DND-41 (cell line): ENCODE results near the gene MEIS1.

Experiments used
- ATAC-seq: fragments of 200-7000 bp; cut with Tn5 transposase; 3 replicates; pipeline ENCODE4 v1.9.1; 2021; ENCODE audit warnings: low read depth; ENCODE audit not compliant: insufficient read depth
- DNase-seq: peaks from one replicate; pipeline ENCODE4 v3.0.0-alpha.2; 2020
- H2AFZ ChIP-seq: 2 replicates; pipeline ENCODE4 v1.6.0; 2012; ENCODE audit warnings: low read depth, low read length
- H3K27ac ChIP-seq: 2 replicates; pipeline ENCODE4 v1.5.1; 2012; ENCODE audit warnings: low read length, inconsistent platforms
- H3K27me3 ChIP-seq: fragments of 200-600 bp; sonication (generic); 2 replicates; pipeline ENCODE4 v1.6.0; 2012; ENCODE audit warnings: low read length, mild to moderate bottlenecking, inconsistent platforms; ENCODE audit not compliant: insufficient read depth, poor library complexity
- H3K36me3 ChIP-seq: 2 replicates; pipeline ENCODE4 v1.5.1; 2012; ENCODE audit warnings: low read length, inconsistent platforms; ENCODE audit not compliant: insufficient read depth
- H3K4me1 ChIP-seq: 2 replicates; pipeline ENCODE4 v1.5.1; 2012; ENCODE audit warnings: mild to moderate bottlenecking, low read length; ENCODE audit not compliant: insufficient read depth
- H3K4me2 ChIP-seq: 2 replicates; pipeline ENCODE4 v1.6.0; 2012; ENCODE audit warnings: mild to moderate bottlenecking, moderate library complexity, low read length, inconsistent platforms; ENCODE audit not compliant: insufficient read depth
- H3K4me3 ChIP-seq, 2 experiments: fragments of 200-600 bp in 1 of 2; shearing (Covaris generic) in 1 of 2; 2 replicates each; pipeline ENCODE4 v1.5.1; 2012 to 2016; ENCODE audit warnings: inconsistent platforms in 2 of 2, low read length in 2 of 2, mild to moderate bottlenecking in 2 of 2, low read depth in 1 of 2, moderate library complexity in 1 of 2
- H3K79me2 ChIP-seq: 2 replicates; pipeline ENCODE4 v1.6.0; 2012; ENCODE audit warnings: low read length, inconsistent platforms; ENCODE audit not compliant: insufficient read depth
- H3K9ac ChIP-seq: 2 replicates; pipeline ENCODE4 v1.6.0; 2012; ENCODE audit warnings: low read depth, mild to moderate bottlenecking, inconsistent platforms, low read length, moderate library complexity
- H3K9me3 ChIP-seq: 2 replicates; pipeline ENCODE4 v1.5.1; 2012; ENCODE audit warnings: low read length, moderate library complexity, mild to moderate bottlenecking, inconsistent platforms; ENCODE audit not compliant: insufficient read depth, severe bottlenecking
- H4K20me1 ChIP-seq: 2 replicates; pipeline ENCODE4 v1.6.0; 2012; ENCODE audit warnings: low read length; ENCODE audit not compliant: insufficient read depth
- CTCF ChIP-seq: IDR thresholded peaks from 2 replicates; pipeline ENCODE4 v1.5.1; 2012; ENCODE audit warnings: borderline replicate concordance, low read length, moderate library complexity, mild to moderate bottlenecking; ENCODE audit not compliant: poor library complexity, severe bottlenecking; ENCODE audit errors: extremely low read depth
- EZH2 ChIP-seq: IDR thresholded peaks from 3 replicates; pipeline ENCODE4 v1.6.1; 2012; ENCODE audit warnings: borderline replicate concordance, low read depth, mild to moderate bottlenecking, moderate library complexity, low read length, inconsistent platforms; ENCODE audit not compliant: severe bottlenecking

Gene MEIS1

GRCh38 chr2:66439812-66440542 lies 5.1 kb downstream of the MEIS1 start:
- Histone ChIP-seq H3K27me3 (peaks cover 8% of the 10 kb centered on the region), H3K36me3 (no peaks in the 10 kb centered on the region), H3K4me1 (no peaks in the 10 kb centered on the region), H2AFZ (no peak overlapping the region), H3K4me2 (no peak overlapping the region), H3K9me3 (no peaks in the 10 kb centered on the region), H3K79me2 (no peaks in the 10 kb centered on the region), H3K27ac (no peak overlapping the region), H3K9ac (no peak overlapping the region), H3K4me3 (no peak overlapping the region), H4K20me1 (no peaks in the 10 kb centered on the region)
- no peak for TF ChIP-seq EZH2
- no peak for TF ChIP-seq CTCF
- no peak for ATAC-seq
- no peak for DNase-seq

- Histone ChIP-seq H4K20me1 (no peaks in the 10 kb centered on the region), H3K4me3 (no peak overlapping the region), H3K27me3 (peaks cover 8% of the 10 kb centered on the region), H3K4me2 (no peak overlapping the region), H2AFZ (no peak overlapping the region), H3K9ac (no peak overlapping the region), H3K9me3 (no peaks in the 10 kb centered on the region), H3K79me2 (no peaks in the 10 kb centered on the region), H3K4me1 (no peaks in the 10 kb centered on the region), H3K36me3 (no peaks in the 10 kb centered on the region), H3K27ac (no peak overlapping the region)
- no peak for TF ChIP-seq EZH2
- TF ChIP-seq CTCF: no peak
- DNase-seq: no peak
- no peak for ATAC-seq
Measured at GRCh38 chr2:66440708-66441497, 6.0 kb downstream of the MEIS1 start.

- TF ChIP-seq CTCF: no peak
- no peak for TF ChIP-seq EZH2
- Histone ChIP-seq H3K9ac (no peak overlapping the region), H3K79me2 (no peaks in the 10 kb centered on the region), H3K27me3 (peaks cover 8% of the 10 kb centered on the region), H3K27ac (no peak overlapping the region), H3K4me1 (no peaks in the 10 kb centered on the region), H3K36me3 (no peaks in the 10 kb centered on the region), H3K4me2 (no peak overlapping the region), H4K20me1 (no peaks in the 10 kb centered on the region), H3K9me3 (no peaks in the 10 kb centered on the region), H2AFZ (no peak overlapping the region), H3K4me3 (no peak overlapping the region)
- ATAC-seq: no peak
- DNase-seq: no peak
Measured at GRCh38 chr2:66441581-66442320, 6.8 kb downstream of the MEIS1 start.
